ENCODE data around the gene ESR1. TPM values are rescaled to one million over a fixed set of nuclear protein-coding genes. Genes with fewer than 3 reads are reported as not detected.
A peak's percentile ranks its signal among the peaks of the same experiment; 100 is the strongest.
"Not testable (repeated sequence)": the region's sequence is repeated elsewhere in the genome, so short reads cannot be mapped to it uniquely, and the experiment has no call there.

The ESR1 gene
- total RNA-seq, 1 experiment from 2014 or later = 0.98 TPM

- TF ChIP-seq MAX (CRISPR knock-in tag; IDR thresholded peaks at IDR 0.05) = no peak
Observed at GRCh38 chr6:151958332-151958731, 150.8 kb downstream of the ESR1 start (continued).

GRCh38 chr6:151959086-151959485 lies 151.6 kb downstream of the ESR1 start:
- no peak for DNase-seq (ENCODE audit: low spot score)
- ATAC-seq = no peak
- CTCF ChIA-PET = interaction anchor here (1.1 kb wide), 1 partner anchor 194 kb away, joined by 3 read pairs; no protein-coding TSS in a partner anchor
- Mint-ChIP-seq H3K4me3 (no peak overlapping the region), H3K9me3 (peaks cover 12% of the 10 kb centered on the region), H3K4me1 (no peaks in the 10 kb centered on the region; the same call in 1 of the 2 replicates), H3K36me3 (no peaks in the 10 kb centered on the region), H3K27me3 (ENCODE audit: low read depth) (no peaks in the 10 kb centered on the region), H3K27ac (no peak overlapping the region)
- POLR2A ChIA-PET = no interaction called here
- no peak for TF ChIP-seq FOXP1 (CRISPR knock-in tag; IDR thresholded peaks at IDR 0.05; ENCODE audit: borderline replicate concordance)

- ChIA-PET CTCF (no interaction called here), POLR2A (no interaction called here)
- Mint-ChIP-seq H3K36me3 (no peaks in the 10 kb centered on the region), H3K27ac (no peak overlapping the region), H3K4me3 (no peak overlapping the region), H3K4me1 (no peaks in the 10 kb centered on the region; the same call in 1 of the 2 replicates), H3K9me3 (peaks cover 12% of the 10 kb centered on the region), H3K27me3 (ENCODE audit: low read depth) (no peaks in the 10 kb centered on the region)
- DNase-seq (ENCODE audit: low spot score) (no peak), ATAC-seq (no peak)
- no peak for TF ChIP-seq GABPB1 (CRISPR knock-in tag; IDR thresholded peaks at IDR 0.05)
Observed at GRCh38 chr6:151961809-151962208, 154.3 kb downstream of the ESR1 start.

GRCh38 chr6:151962246-151962846 lies 154.9 kb downstream of the ESR1 start:
- no peak overlapping the region for H3K27ac Mint-ChIP-seq
- H3K27me3 Mint-ChIP-seq (ENCODE audit: low read depth) = no peaks in the 10 kb centered on the region
- TF ChIP-seq ZMAT4 (CRISPR knock-in tag; IDR thresholded peaks at IDR 0.05) (no peak), GABPB1 (CRISPR knock-in tag; IDR thresholded peaks at IDR 0.05) (peak; percentile 40; the same call in 1 of the 2 replicates), TCF7 (CRISPR knock-in tag; IDR thresholded peaks at IDR 0.05; ENCODE audit: low read depth) (no peak)
- no peak overlapping the region for H3K4me3 Mint-ChIP-seq
- ATAC-seq (no peak), DNase-seq (ENCODE audit: low spot score) (no peak)
- ChIA-PET POLR2A (no interaction called here), CTCF (no interaction called here)
- no peaks in the 10 kb centered on the region; the same call in 1 of the 2 replicates for H3K4me1 Mint-ChIP-seq
- peaks cover 16% of the 10 kb centered on the region for H3K9me3 Mint-ChIP-seq
- H3K36me3 Mint-ChIP-seq = no peaks in the 10 kb centered on the region

GRCh38 chr6:151963001-151963400 lies 155.5 kb downstream of the ESR1 start:
- Mint-ChIP-seq H3K36me3 (no peaks in the 10 kb centered on the region), H3K4me3 (no peak overlapping the region), H3K27ac (no peak overlapping the region), H3K27me3 (ENCODE audit: low read depth) (no peaks in the 10 kb centered on the region), H3K4me1 (no peaks in the 10 kb centered on the region; the same call in 1 of the 2 replicates), H3K9me3 (peaks cover 21% of the 10 kb centered on the region)
- ATAC-seq (no peak), DNase-seq (ENCODE audit: low spot score) (no peak)
- ChIA-PET POLR2A (no interaction called here), CTCF (no interaction called here)
- TF ChIP-seq ERG (CRISPR knock-in tag; IDR thresholded peaks at IDR 0.05) = no peak
- no peak for TF ChIP-seq HMGXB4 (CRISPR knock-in tag; IDR thresholded peaks at IDR 0.05)
- no peak for TF ChIP-seq MYBL2 (CRISPR knock-in tag; IDR thresholded peaks at IDR 0.05)
- TF ChIP-seq ZNF317 (CRISPR knock-in tag; IDR thresholded peaks at IDR 0.05; ENCODE audit: borderline replicate concordance, low read depth) = no peak
- TF ChIP-seq SOX15 (CRISPR knock-in tag; IDR thresholded peaks at IDR 0.05) = no peak

GRCh38 chr6:151964412-151964811 lies 156.9 kb downstream of the ESR1 start:
- H3K4me1 Mint-ChIP-seq; ATAC-seq; H3K27ac Mint-ChIP-seq; DNase-seq (ENCODE audit: low spot score); POLR2A ChIA-PET; H3K27me3 Mint-ChIP-seq (ENCODE audit: low read depth); H3K4me3 Mint-ChIP-seq; CTCF ChIA-PET; H3K36me3 Mint-ChIP-seq: not testable (repeated sequence)
- peaks cover 24% of the 10 kb centered on the region for H3K9me3 Mint-ChIP-seq
